ENCODE results near the gene SLC29A3.

SLC29A3 gene

DNA sequence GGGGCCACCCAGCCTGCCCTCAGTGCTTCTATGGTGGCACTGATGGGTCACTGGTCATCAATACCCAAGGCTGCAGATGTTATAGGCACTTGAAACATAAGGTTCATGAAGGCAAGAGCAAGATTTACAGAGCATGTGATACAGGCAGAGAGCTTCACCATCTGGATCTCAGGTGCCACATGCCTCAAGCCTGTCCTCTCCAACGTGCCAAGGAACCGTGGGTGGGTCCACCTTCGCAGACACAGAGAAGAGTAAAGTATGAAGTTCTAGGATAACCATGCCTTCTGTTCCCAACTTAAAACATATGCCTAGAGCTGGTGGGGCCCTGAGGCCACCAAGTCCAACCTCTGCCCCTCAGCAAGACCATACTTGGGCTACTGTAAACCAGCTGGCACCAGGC, 51.0 kb downstream of the SLC29A3 start:
- no peak overlapping the region for H3K4me2 ChIP-seq (ENCODE audit: low read length)
- H3K79me2 ChIP-seq = no peaks in the 10 kb centered on the region
- TF ChIP-seq, protein P1, sequence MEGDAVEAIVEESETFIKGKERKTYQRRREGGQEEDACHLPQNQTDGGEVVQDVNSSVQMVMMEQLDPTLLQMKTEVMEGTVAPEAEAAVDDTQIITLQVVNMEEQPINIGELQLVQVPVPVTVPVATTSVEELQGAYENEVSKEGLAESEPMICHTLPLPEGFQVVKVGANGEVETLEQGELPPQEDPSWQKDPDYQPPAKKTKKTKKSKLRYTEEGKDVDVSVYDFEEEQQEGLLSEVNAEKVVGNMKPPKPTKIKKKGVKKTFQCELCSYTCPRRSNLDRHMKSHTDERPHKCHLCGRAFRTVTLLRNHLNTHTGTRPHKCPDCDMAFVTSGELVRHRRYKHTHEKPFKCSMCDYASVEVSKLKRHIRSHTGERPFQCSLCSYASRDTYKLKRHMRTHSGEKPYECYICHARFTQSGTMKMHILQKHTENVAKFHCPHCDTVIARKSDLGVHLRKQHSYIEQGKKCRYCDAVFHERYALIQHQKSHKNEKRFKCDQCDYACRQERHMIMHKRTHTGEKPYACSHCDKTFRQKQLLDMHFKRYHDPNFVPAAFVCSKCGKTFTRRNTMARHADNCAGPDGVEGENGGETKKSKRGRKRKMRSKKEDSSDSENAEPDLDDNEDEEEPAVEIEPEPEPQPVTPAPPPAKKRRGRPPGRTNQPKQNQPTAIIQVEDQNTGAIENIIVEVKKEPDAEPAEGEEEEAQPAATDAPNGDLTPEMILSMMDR (IDR thresholded peaks at IDR 0.05) = no peak
- no peak overlapping the region for H2AFZ ChIP-seq
- no peaks in the 10 kb centered on the region for H3K9me3 ChIP-seq (ENCODE audit: control insufficient read depth, low read length)
- no peak overlapping the region for H3K27ac ChIP-seq
- no peak overlapping the region for H3K9ac ChIP-seq
- H3K4me1 ChIP-seq = no peaks in the 10 kb centered on the region
- no peak overlapping the region for H3K4me3 ChIP-seq (ENCODE audit: low read depth, low read length)
- no peaks in the 10 kb centered on the region for H3K27me3 ChIP-seq (ENCODE audit: control insufficient read depth, insufficient read depth, low read length)
- H3K36me3 ChIP-seq (ENCODE audit: control insufficient read depth, insufficient read depth, low read length) = no peaks in the 10 kb centered on the region

DNA sequence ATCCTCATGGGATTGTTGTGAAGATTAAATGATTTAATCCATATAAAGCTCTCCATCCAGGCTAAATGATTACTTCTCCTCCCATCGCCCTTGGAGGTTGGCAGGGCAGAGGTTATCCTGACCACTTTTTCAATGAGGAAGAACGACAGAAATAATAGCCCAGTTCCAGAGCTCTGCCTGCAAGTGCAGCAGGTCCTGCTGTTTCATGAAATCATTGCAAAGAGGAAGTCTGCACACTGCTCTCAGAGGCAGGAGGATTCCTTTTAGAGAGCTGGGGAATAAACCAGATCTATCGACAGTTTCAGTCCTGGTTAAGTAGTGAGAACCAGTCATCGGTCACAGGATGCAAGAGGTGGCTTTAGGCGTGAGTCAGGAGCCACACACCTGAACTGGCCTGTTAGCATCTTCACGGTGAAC, 52.7 kb downstream of the SLC29A3 start:
- no peak overlapping the region for H3K9ac ChIP-seq
- no peaks in the 10 kb centered on the region for H3K79me2 ChIP-seq
- H3K4me3 ChIP-seq (ENCODE audit: low read depth, low read length) = no peak overlapping the region
- H3K36me3 ChIP-seq (ENCODE audit: control insufficient read depth, insufficient read depth, low read length) = no peaks in the 10 kb centered on the region
- H3K4me2 ChIP-seq (ENCODE audit: low read length) = no peak overlapping the region
- TF ChIP-seq, protein P1 (IDR thresholded peaks at IDR 0.05) = no peak
- no peaks in the 10 kb centered on the region for H3K27me3 ChIP-seq (ENCODE audit: control insufficient read depth, insufficient read depth, low read length)
- no peak overlapping the region for H2AFZ ChIP-seq
- peaks cover under 1% of the 10 kb centered on the region for H3K4me1 ChIP-seq
- H3K27ac ChIP-seq = no peak overlapping the region
- H3K9me3 ChIP-seq (ENCODE audit: control insufficient read depth, low read length) = no peaks in the 10 kb centered on the region

DNA sequence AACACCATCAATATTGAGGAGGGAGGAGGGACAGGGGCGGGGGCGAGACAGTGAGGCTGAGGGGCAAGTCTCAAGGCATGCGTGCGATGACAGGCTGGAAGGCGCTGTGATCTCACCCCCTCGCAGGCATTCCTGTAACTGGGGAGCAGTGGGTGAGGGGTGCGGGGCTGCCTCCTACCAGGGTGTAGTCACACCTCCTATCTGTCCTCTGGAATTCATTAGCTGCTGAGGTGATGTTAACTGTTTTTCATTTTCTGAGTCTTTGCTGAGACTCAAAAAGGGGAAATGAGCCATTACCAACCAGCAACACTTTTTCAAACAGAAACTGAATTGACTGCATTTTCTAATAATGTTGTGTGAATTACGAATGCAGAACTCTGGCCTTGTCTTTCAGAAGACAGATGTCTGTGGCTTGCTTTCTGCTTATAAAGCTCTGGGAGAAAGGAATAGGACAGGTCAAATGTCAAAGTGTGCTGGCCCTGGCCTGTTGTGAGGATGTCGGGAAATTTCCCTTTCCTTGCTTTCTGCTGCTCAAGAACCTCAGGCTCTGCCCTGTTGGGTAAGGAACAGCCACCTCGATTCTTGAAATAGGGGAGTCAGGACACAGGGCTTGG, 53.9 kb downstream of the SLC29A3 start:
- Histone ChIP-seq H3K9me3 (ENCODE audit: control insufficient read depth, low read length) (no peaks in the 10 kb centered on the region), H3K79me2 (no peaks in the 10 kb centered on the region), H3K4me3 (ENCODE audit: low read depth, low read length) (no peak overlapping the region), H3K27me3 (ENCODE audit: control insufficient read depth, insufficient read depth, low read length) (no peaks in the 10 kb centered on the region), H3K4me1 (peaks cover 3% of the 10 kb centered on the region), H3K36me3 (ENCODE audit: control insufficient read depth, insufficient read depth, low read length) (no peaks in the 10 kb centered on the region), H3K27ac (no peak overlapping the region), H2AFZ (no peak overlapping the region), H3K4me2 (ENCODE audit: low read length) (no peak overlapping the region), H3K9ac (no peak overlapping the region)
- TF ChIP-seq, protein P1 (IDR thresholded peaks at IDR 0.05) = no peak

DNA sequence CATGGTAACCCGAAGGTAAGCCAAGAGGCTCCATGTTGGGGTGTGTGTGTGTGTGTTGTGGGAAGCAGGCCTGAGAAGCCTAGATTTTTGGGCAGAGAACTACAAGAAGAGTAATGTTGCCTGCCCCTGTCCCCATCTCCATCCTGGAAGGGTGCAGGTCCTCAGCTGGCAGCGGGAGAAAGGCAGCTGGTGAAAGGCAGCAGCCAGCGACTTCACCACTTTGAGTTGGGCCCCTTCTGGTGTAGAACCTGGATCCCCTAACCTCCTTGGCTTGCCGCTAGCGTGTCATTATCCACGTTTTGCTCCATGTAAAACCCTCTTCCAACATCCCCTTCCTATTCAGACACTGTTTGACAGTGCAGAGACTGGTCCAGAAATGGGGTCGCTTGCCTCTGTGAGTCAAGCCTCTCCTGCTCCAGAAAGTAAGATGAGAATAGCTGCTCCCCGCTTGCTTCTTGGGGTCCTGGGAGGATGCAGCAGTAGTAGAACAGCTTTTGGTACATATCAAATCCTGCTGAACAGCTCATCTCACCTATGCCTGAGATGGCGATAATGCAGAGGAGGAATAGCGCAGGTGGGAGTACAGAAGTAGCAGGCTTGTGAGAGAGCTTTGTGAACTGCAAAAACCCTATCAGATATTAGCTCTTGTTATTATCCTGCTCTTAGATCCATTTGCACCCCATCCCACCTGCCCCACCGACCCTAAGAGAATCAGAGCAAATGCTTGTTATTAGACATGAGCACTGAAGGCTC, 55.6 kb downstream of the SLC29A3 start:
- Histone ChIP-seq H3K4me1 (peaks cover 3% of the 10 kb centered on the region), H3K4me3 (ENCODE audit: low read depth, low read length) (no peak overlapping the region), H3K4me2 (ENCODE audit: low read length) (no peak overlapping the region), H2AFZ (no peak overlapping the region), H3K79me2 (no peaks in the 10 kb centered on the region), H3K27ac (no peak overlapping the region), H3K27me3 (ENCODE audit: control insufficient read depth, insufficient read depth, low read length) (no peaks in the 10 kb centered on the region), H3K36me3 (ENCODE audit: control insufficient read depth, insufficient read depth, low read length) (no peaks in the 10 kb centered on the region), H3K9ac (no peak overlapping the region), H3K9me3 (ENCODE audit: control insufficient read depth, low read length) (no peaks in the 10 kb centered on the region)
- TF ChIP-seq, protein P1 (IDR thresholded peaks at IDR 0.05) = no peak
